GM19463 (cell line): ENCODE measurements around the gene NR3C2.

Experiments used
- ATAC-seq: cut with Tn5 transposase; IDR thresholded peaks from one replicate; pipeline ENCODE4 v1.9.1; 2021; ENCODE audit warnings: mild to moderate bottlenecking, moderate library complexity; ENCODE audit not compliant: unreplicated experiment

NR3C2 gene

GRCh38 chr4:148268835-148269234 is 173.4 kb downstream of the NR3C2 start:
- ATAC-seq = no peak

- ATAC-seq = no peak
Measured at GRCh38 chr4:148266921-148267320, 175.3 kb downstream of the NR3C2 start.

GRCh38 chr4:148266240-148266639 is 176.0 kb downstream of the NR3C2 start:
- ATAC-seq = no peak

GRCh38 chr4:148265627-148266026 is 176.6 kb downstream of the NR3C2 start:
- no peak for ATAC-seq

- ATAC-seq = no peak
Measured at GRCh38 chr4:148263802-148264201, 178.4 kb downstream of the NR3C2 start.

GRCh38 chr4:148263127-148263526 is 179.1 kb downstream of the NR3C2 start:
- ATAC-seq = no peak

DNA sequence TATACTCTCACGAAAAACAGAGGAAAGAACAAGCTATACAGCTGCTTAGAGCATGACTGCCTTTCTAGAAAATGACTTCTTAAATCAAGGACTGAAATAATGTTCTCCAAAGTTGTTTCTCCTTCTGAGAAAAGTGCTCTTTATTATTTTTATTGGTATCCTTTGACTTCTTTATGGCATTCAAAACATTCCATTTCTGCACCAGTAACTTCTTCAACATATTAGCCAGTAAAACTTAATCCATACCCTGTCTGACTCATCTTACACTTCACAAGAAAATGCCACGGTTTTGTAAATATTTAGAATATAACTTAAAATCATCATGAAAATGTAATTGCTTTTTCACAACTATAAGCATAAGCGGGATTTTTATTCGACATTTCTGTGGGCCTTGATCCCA is 180.4 kb downstream of the NR3C2 start:
- no peak for ATAC-seq

DNA sequence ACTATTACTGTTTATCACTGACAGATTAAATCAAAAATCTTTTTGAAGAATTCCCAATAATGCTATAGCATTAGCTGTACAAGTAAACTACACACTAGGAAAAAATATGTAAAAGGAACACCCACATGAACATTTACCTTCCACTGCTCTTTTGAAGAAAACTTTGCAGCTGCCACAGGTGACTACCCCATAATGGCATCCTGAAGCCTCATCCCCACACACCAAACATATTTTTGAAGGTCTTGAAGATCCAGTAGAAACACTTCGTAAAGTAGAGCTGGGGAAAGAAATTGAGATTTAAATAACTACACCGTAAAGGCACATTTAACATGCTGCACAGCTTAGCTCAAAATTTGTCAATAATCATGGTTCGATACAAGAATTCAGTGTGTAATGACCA is 182.4 kb downstream of the NR3C2 start:
- no peak for ATAC-seq

GRCh38 chr4:148258535-148258934 is 183.7 kb downstream of the NR3C2 start:
- ATAC-seq = no peak

DNA sequence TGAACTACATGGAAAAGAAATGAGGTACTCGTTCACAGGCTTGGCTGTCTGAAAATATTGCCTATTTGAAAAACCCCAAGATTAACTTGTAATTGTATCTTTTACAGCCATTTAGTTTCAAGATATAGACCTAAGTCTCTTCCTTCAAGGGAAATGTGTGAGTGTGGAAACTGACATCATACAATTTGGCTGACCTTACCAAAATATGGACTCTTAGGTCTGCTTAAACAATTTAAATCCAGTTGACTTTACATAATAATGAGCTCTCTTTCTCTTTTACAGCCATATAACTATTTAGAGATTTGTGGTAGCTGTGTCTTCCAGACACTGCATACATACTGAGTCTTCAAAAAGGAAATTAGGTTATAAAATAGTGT is 186.9 kb downstream of the NR3C2 start:
- ATAC-seq = no peak

GRCh38 chr4:148254621-148255343 is 187.4 kb downstream of the NR3C2 start:
- ATAC-seq = no peak

GRCh38 chr4:148253768-148254167 is 188.4 kb downstream of the NR3C2 start:
- ATAC-seq = no peak

- no peak for ATAC-seq
Measured at GRCh38 chr4:148248824-148249223, 193.4 kb downstream of the NR3C2 start.

DNA sequence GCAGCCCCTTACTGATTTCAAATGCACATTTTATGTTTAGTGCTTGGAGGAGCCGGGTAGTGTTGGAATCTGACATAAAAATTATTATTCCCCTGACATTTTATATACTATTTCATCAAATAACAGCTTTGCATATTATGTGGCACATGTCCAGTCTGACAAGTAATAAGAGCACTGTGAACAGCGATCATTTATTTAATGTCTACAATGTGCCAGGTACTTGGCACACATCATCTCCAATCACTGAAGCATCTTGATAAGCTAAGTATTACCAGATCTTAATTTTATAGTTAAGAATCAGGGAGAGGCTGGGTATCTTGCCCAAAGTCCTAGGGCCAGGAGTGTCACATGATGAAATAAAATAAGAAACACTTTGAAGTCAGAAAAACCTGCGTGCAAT is 197.2 kb downstream of the NR3C2 start:
- no peak for ATAC-seq

- no peak for ATAC-seq
Measured at GRCh38 chr4:148243837-148244236, 198.4 kb downstream of the NR3C2 start.

DNA sequence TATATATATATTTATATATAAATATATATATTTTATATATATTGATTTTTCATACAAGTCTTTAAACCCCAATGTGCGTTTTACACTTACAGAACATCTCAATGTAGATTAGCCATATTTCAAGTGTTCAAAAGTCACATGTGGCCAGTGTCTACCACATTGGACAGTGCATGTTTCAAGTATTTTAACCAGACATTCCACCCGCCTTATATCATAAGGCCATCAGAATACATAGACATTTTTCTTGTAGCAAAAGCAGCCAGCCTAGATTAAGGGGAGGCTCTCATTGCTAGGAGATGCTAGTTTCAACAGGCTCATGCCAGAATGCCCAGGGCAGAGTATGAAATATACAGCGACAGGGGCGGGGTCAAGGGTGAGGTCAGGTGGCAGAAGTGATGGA is 202.0 kb downstream of the NR3C2 start:
- no peak for ATAC-seq

- no peak for ATAC-seq
Measured at GRCh38 chr4:148239494-148239985, 202.7 kb downstream of the NR3C2 start.

DNA sequence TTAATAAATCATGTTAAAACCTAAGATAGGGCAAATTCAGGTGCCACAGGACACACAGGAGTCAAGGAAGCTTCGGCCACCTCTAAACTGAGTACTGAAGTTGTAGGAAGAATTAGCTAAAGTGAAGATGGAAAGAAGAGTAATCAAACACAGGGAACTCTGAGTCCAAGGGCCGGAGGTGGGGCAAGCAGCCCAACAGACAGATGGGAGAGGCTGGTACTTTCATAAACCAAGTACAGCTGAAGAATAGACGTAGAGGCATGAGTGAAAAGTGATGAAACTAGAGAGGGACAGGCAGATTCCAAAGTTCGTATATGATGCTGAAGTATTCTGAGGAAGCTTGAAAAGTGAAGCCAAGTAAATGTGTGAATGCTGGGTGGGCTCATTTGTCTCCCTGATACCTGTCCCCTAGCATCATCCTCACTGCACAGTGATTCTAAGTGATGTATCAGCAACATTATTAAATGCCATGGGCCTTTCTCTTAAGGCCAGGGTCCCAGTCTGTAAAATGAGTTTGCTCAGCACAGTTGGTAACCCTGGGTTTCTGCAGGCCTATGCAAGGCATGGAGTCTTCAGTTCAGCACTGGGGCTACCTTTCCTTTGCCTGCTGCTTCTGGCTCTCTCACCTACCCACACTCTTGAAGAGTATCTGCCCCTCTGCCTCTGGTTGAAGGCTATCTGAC is 203.3 kb downstream of the NR3C2 start:
- no peak for ATAC-seq

- no peak for ATAC-seq
Measured at GRCh38 chr4:148238086-148238485, 204.1 kb downstream of the NR3C2 start.

DNA sequence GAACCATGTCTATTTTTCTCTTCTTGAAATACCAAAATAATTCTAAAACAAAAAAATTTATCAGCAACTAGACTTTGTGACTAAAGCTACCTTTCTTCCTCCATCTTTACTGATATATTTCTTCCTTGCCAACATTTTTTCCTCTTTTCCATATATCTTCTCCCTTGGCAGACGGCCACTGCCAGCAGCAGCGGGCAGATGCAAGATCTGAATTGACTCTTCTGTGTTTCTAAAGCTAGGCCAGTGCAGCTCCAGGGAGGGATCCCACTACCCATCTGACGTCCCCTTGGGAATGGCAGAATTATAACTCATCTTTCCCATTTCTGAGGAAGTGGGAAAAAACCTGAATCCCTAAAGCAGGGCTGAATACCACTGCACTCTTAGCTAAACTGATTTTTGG is 206.4 kb downstream of the NR3C2 start:
- ATAC-seq = no peak

DNA sequence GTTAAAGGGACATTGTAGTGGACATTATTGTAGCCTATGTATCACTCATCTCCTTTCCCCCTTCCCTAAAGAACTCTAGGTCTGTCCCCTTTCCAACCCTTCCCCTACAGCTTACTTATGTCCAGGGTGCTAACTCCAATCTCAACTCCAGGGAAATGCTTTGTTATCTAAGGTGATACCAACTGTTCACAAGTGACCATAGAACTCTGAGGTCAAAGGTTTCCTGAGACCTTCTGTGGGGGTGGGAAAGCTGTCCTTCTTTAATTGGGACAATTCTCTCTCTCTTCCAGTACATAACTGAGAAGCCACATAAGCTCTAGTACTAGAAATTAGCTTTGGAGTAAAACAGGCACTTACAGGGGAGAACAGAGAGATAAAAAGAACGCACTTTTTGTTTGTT is 212.4 kb downstream of the NR3C2 start:
- ATAC-seq = no peak

DNA sequence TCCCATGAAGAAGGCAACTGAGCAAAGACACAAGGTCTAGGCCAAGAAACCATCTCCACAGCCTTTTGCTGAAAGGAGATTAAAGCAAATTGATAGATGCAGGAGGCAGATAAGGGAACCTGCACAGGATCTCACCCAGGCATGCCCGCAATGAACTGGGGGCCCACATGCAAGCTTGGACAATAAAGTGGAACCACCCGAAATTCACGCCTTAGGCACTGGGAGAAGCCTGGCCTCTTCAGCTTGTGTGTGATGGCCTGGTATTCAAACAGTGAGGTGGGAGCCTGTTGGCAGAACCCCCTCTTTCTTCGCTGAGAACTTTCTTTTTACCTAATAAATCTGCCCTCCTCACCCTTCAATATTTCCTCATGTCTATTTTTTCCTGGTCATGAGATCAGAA is 213.2 kb downstream of the NR3C2 start:
- ATAC-seq = no peak

- no peak for ATAC-seq
Measured at GRCh38 chr4:148227147-148227546, 215.1 kb downstream of the NR3C2 start.
